Effector memory CD4-positive, alpha-beta T cell (primary cell): ENCODE results near the gene VAV2.

ENCODE experiments used
- DNase-seq, 3 donors: peaks; one replicate each; pipeline ENCODE4 v3.0.0-alpha.2; 2020
- H3K27ac ChIP-seq: 2 replicates; pipeline ENCODE4 v1.7.0; 2013; ENCODE audit warnings: mild to moderate bottlenecking, low read length, moderate library complexity; ENCODE audit not compliant: insufficient read depth, poor library complexity, severe bottlenecking
- H3K27me3 ChIP-seq: replicated peaks from 2 replicates; pipeline ENCODE4 v1.7.0; 2013; ENCODE audit warnings: mild to moderate bottlenecking, low read length; ENCODE audit not compliant: insufficient read depth, control insufficient read depth, poor library complexity, severe bottlenecking
- H3K36me3 ChIP-seq: 2 replicates; pipeline ENCODE4 v1.7.0; 2013; ENCODE audit warnings: mild to moderate bottlenecking, low read length, moderate library complexity; ENCODE audit not compliant: control insufficient read depth, insufficient read depth
- H3K4me1 ChIP-seq: 2 replicates; pipeline ENCODE4 v1.7.0; 2013; ENCODE audit warnings: low read length, mild to moderate bottlenecking; ENCODE audit not compliant: control insufficient read depth, insufficient read depth, poor library complexity, severe bottlenecking
- H3K4me3 ChIP-seq: 2 replicates; pipeline ENCODE4 v1.7.0; 2013; ENCODE audit warnings: low read length, low read depth, mild to moderate bottlenecking; ENCODE audit not compliant: insufficient read depth, poor library complexity, severe bottlenecking
- H3K9me3 ChIP-seq: 2 replicates; pipeline ENCODE4 v1.7.0; 2013; ENCODE audit warnings: mild to moderate bottlenecking, low read length, moderate library complexity; ENCODE audit not compliant: control insufficient read depth

The VAV2 gene

DNA sequence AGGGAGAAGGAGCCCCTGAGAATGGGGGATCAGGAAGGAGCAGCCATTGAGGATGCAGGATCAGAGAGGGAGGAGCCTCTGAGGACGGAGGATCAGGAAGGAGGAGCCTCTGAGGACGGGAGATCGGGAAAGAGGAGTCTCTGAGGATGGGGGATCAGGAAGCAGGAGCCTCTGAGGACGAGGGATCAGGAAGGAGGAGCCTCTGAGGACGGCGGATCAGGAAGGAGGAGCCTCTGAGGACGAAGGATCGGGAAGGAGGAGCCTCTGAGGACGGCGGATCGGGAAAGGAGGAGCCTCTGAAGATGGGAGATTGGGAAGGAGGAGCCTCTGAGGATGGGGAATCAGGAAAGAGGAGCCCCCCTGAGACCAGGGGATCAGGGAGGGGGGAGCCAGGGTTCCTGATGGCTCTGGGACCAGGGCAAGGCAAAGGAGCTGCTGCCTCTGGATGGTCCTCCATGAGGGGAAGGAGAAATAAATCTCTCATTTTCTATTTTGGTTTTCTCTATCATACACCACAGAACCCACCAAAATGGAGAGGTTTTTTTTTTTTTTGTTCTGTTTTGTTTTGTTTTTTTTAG, 231.3 kb downstream of the VAV2 start:
- Histone ChIP-seq H3K27ac (no peak overlapping the region), H3K9me3 (no peaks in the 10 kb centered on the region), H3K27me3 (no peaks in the 10 kb centered on the region), H3K4me1 (no peaks in the 10 kb centered on the region), H3K36me3 (no peaks in the 10 kb centered on the region), H3K4me3 (no peak overlapping the region)
- DNase-seq, result no peak

DNA sequence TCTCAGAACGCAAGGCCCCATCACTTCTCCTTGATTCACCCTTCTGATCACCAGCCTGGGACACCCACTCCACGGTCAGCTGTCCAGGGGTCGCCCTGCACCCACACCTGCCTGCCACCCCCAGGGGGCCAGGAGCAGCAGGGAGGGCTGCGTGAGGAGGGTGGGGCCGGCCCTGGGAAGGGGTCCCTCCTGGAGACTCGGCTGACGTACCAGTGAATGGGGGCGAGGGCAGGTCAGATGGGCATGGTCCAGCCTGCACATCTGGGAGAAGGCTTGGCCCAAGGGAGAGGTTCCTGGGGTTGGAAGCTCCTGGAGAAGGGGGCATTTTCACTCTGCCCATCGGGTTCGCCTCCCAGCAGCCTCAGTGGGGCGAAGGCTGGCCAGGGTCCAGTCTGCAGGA, 232.2 kb downstream of the VAV2 start:
- no peaks in the 10 kb centered on the region for H3K4me1 ChIP-seq
- no peak overlapping the region for H3K27ac ChIP-seq
- DNase-seq, result no peak
- H3K27me3 ChIP-seq, result no peaks in the 10 kb centered on the region
- no peak overlapping the region for H3K4me3 ChIP-seq
- no peaks in the 10 kb centered on the region for H3K9me3 ChIP-seq
- H3K36me3 ChIP-seq, result no peaks in the 10 kb centered on the region

DNA sequence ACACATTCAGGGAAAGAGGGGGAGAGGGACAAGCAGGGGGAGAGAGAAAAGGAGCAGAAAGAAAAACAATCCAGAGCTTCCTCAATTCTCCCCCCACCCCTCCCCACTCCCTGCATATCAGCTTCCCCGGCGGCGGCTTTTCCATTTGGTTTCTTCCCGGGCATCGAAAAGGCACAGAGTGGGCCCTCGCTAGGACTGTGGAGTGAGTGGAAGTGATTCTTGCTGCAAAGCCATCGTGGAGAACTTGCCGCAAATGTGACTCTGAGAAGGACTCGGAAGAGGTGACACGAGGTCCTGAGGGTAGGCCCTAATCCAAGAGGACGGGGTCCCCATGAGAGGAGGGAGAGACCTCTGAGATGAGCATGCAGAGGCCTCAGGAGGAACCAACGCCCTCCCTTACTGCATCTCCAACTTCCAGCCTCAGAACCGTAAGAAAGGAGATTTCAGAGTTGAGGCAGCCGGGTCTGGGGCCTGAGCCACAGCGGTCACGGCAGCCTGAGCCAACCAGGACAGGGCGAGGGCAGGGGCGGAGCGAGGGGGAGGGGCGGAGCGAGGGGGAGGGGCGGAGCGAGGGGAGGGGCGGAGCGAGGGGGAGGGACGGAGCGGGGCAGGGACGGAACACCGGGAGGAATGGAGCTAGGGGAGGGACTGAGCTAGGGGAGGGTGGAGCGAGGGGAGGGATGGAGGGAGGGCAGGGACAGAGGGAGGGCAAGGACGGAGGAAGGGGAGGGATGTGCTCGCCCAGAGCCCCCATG, 232.8 kb downstream of the VAV2 start:
- no peak for DNase-seq

DNA sequence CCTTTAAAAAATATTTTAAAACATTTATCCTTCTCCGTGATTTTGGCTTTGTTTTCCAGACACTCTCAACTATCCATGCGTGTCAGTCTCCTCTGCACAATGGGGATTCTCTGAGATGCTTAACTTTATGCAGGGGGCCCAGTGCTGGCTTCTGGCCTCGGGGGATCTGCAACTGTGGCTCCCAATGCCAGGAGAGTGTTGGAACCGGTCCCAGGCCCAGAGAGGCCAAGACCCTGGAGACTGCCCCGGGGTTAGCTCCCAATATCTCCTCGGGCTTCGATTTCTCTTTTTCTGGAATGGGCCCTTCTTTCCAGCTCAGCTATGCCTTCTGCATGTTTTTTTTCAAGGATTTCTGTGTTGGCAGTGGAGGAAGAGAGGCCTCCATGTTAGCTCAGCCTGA, 233.9 kb downstream of the VAV2 start:
- Histone ChIP-seq H3K4me3 (no peak overlapping the region), H3K9me3 (no peaks in the 10 kb centered on the region), H3K27me3 (no peaks in the 10 kb centered on the region), H3K36me3 (no peaks in the 10 kb centered on the region), H3K4me1 (no peaks in the 10 kb centered on the region), H3K27ac (no peak overlapping the region)
- DNase-seq, result no peak

More for the DNA sequence above, 232.8 kb downstream of the VAV2 start:
- no peaks in the 10 kb centered on the region for H3K9me3 ChIP-seq
- no peaks in the 10 kb centered on the region for H3K27me3 ChIP-seq
- H3K4me3 ChIP-seq, result no peak overlapping the region
- no peaks in the 10 kb centered on the region for H3K36me3 ChIP-seq
- no peak overlapping the region for H3K27ac ChIP-seq
- no peaks in the 10 kb centered on the region for H3K4me1 ChIP-seq

DNA sequence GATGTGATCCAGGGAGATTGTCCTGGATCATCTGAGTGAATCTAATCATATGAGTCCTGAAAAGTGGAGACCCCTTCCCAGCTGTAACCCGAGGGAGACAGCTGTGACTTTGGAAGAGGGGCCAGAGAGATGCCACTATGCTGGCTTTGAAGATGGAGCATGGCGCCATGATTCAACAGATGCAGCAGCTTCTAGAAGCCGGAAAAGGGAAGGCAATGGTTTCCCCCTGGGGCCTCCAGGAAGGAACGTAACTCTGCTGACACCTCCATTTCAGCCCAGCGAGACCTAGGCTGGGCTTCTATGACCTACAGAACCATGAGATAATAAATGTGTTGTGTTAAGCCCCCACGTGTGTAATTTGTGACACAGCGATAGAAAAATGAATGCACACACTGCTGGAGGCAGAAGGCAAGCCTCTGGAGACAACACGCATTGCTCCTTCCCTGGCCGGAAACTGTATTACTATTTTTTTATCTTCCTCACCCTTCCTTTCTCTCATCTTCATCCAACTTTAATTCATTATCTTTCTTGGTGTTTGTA, 237.4 kb downstream of the VAV2 start:
- Histone ChIP-seq H3K9me3 (no peaks in the 10 kb centered on the region), H3K36me3 (no peaks in the 10 kb centered on the region), H3K4me3 (no peak overlapping the region), H3K4me1 (no peaks in the 10 kb centered on the region), H3K27me3 (peaks cover 5% of the 10 kb centered on the region), H3K27ac (no peak overlapping the region)
- no peak for DNase-seq

DNA sequence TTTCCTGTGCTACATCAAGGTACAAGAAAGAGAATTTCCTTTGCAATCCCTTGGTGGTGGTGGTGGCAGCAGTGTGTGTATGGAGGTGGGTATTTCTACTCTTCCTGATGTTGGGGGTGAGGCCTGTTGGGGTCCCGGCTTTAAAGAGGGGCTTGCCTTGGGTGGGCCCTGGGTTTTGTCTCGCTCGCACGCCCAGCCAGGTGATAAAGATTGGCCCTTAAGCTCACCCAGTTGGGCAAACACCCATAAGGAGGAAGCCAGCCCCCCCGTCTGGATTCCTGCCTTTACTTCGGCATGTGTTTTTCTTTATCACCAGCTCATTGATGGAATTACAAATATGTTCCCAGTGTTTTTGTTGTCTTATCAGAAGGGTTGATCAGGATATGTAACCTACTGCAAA, 237.9 kb downstream of the VAV2 start:
- no peaks in the 10 kb centered on the region for H3K36me3 ChIP-seq
- H3K4me3 ChIP-seq, result no peak overlapping the region
- H3K4me1 ChIP-seq, result no peaks in the 10 kb centered on the region
- DNase-seq, result no peak
- peaks cover 5% of the 10 kb centered on the region for H3K27me3 ChIP-seq
- H3K27ac ChIP-seq, result no peak overlapping the region
- H3K9me3 ChIP-seq, result no peaks in the 10 kb centered on the region

DNA sequence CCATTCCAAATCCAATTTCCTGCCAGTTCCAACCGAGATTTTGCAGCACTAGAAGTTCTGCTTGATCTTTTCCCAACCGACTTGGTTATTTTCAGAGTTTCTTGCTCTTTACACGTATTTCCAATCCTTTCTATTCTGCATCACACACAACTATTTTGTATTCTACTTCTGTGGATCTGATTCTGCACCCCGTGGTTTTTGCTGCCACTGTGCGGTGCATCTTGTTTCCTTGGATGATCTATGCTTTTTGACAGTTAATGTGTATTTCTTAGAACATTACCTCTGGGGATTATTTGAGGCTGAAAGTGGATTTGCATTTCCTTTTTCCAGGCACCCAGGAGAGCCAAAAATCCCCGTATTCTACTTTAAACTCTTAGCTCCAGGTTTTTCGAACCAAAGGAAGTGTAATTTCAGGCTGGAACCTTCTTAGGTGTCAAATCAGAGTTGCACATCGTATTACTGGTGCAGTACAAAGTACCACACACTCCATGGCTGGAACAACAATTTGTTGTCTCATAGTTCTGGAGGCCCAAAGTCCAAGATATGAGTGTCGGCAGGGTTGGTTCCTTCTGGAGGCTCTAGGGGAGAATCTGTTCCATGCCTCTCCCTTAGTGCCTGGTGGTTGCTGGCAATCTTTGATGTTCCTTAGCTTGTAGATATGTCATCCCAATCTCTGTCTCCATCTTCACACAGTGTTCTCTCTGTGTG, 239.2 kb downstream of the VAV2 start:
- Histone ChIP-seq H3K4me1 (no peaks in the 10 kb centered on the region), H3K4me3 (no peak overlapping the region), H3K27me3 (peaks cover 5% of the 10 kb centered on the region), H3K27ac (no peak overlapping the region), H3K36me3 (no peaks in the 10 kb centered on the region), H3K9me3 (no peaks in the 10 kb centered on the region)
- DNase-seq, result no peak

DNA sequence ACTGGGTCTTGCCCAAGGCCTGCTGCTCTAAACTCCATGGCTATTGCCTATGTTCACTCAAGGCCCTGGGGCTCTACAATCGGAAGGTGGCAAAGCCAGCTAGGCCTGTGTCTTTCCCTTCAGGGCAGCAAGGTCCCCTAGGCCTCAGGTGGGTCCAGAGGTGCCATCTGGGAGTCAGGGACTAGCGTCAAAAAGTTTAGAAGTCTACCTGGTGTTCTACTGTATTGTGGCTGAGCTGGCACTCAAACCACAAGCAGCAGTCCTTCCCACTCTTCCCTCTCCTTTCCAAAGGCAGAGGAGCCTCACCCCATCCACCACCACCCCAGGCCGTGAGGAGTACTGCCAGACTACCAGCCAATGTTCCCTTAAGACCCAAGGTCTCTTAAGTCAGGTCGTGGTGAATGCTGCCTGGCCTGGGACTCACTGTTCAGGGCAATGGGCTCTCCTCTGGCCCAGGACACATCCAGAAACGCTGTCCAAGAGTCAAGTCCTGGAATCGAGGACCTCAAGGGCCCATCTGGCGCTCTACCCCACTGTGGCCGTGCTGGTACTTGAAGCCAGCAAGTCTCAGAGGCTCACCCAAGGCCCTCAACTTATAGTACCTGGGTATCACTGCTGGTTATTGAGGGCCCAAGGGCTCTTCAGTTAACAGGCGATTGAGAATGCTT, 241.0 kb downstream of the VAV2 start:
- DNase-seq, result no peak
- H3K27ac ChIP-seq, result no peak overlapping the region

DNA sequence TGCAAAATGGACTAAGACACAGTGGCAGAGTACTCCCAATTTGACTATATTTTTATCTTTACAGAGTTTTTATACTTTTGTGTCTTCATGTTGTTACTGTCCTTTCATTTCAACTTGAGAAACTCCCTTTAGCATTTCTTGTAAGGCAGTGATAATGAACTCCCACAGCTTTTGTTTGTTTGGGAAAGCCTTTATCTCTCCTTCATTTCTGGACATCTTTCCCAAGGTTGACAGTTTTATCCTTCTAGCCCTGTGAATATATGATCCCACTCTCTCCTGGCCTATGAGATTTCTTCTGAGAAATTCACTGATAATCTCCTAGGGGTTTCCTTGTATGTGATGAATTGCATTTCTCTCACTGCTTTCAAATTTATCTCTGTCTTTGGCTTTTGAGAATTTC, 244.8 kb downstream of the VAV2 start:
- no peaks in the 10 kb centered on the region for H3K9me3 ChIP-seq
- no peaks in the 10 kb centered on the region for H3K36me3 ChIP-seq
- DNase-seq, result no peak
- H3K4me3 ChIP-seq, result no peak overlapping the region
- H3K27ac ChIP-seq, result no peak overlapping the region
- H3K27me3 ChIP-seq, result no peaks in the 10 kb centered on the region
- H3K4me1 ChIP-seq, result no peaks in the 10 kb centered on the region

More for the DNA sequence above, 241.0 kb downstream of the VAV2 start:
- Histone ChIP-seq H3K9me3 (no peaks in the 10 kb centered on the region), H3K4me3 (no peak overlapping the region), H3K27me3 (peaks cover 5% of the 10 kb centered on the region), H3K4me1 (no peaks in the 10 kb centered on the region), H3K36me3 (no peaks in the 10 kb centered on the region)
